ENCODE results near the gene KRT1.

Gene KRT1

GRCh38 chr12:52631676-52632459 is 48.3 kb downstream of the KRT1 start:
- DNase-seq = no peak

DNA sequence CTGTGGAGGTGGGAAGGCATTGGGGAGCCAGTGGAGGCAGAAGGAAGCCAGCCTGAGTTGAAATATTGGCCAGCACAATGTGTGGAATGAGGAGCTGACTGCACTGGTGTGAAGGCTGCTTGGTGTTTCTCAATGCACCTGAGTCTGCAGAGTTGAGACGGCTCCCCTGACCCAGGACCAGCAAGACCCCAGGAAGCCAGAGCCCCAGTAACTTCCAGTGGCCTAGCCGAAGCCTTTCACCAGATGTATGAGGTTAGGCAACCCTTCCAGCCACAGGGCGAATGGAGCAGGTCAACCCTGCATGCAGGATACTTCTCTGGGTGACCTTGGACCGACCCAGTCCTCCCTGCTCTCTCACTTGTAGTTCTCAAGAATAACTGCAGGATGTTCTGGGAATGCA is 48.9 kb downstream of the KRT1 start:
- DNase-seq = no peak

DNA sequence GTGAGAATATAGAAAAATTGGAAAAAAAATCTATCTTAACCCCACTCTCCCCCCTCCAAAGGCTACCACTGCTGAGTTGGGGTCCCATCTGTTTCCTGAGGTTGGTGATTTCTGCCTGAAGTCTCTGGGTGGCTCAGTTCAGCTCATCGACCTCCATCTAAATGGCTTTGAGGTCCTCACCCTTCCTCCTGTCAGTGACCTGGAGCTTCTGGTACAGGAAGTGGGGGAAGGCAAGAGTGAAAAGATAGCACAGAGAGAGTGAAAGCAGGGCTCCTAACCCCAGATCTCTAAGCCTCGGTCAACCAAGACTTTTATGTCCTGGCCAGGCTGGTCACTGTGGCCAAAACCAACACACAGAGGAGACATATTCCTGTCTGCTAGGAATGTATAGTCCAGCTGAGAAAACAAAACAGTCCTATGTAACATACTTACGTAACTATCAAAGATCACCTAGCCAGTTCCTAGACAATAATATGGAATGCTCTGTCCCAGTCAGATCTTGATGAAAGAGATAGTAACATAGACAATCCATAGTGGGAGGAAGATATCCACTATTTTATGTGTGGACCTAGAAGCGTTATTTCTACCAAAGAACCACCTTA is 49.5 kb downstream of the KRT1 start:
- DNase-seq = no peak

GRCh38 chr12:52630008-52630500 is 50.2 kb downstream of the KRT1 start:
- no peak for DNase-seq

GRCh38 chr12:52629281-52630007 is 50.8 kb downstream of the KRT1 start:
- no peak for DNase-seq

DNA sequence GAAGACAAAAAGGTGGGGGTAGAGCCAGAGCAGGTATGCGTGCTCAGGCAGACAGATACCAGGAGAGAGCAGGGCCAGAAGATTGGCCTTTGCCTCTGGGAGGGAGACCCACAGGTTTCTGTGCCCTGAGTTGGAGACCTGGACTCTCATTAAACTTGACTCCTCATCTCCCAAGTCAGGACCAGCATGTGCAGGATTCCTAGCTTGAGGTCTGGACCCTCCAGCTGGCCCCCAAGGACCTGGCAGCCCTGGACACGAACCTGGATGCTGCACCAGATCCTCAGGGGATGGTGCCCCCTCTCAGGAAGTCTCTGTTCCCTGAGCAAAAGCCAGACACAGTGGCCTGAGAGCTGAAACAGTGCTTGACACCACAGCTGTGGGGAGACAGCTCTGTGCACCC is 51.4 kb downstream of the KRT1 start:
- DNase-seq = no peak

DNA sequence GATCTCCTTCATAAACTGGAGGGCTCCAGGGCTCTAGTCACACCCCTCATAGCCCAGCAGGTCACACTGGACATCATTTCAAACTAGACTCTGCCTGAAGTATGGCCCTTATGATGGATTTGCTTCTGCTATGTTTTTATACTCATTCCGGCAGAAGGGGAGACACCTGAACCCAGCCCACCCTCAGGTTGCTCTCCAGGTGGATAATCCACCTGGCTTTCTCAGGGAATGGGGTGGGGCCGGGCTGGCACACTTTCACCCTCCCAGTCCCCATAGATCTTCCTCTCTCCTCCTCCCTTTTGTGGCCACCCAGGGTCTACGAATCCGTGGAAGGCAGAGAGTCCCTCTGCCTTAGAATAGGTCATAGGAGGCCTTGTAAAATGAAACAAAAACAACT is 52.1 kb downstream of the KRT1 start:
- DNase-seq = no peak

- no peak for DNase-seq
Measured at GRCh38 chr12:52627395-52628110, 52.7 kb downstream of the KRT1 start.

Measured in fibroblast of skin of right quadriceps (primary cell).